ENCODE results near the gene TFDP1. TPM values are rescaled to one million over a fixed set of nuclear protein-coding genes. Genes with fewer than 3 reads are reported as not detected.

The TFDP1 gene
- total and polyA plus RNA-seq, 2 of the 4 experiments (the other 2 are of a cell fraction) = 59.3 to 97.0 TPM

GRCh38 chr13:113595131-113595530 lies 10.6 kb downstream of the TFDP1 start:
- H3K14ac ChIP-seq (replicated peaks; ENCODE audit: low read depth, low read length) = no peak overlapping the region
- no peak overlapping the region for H3K4me2 ChIP-seq (ENCODE audit: low read depth, low read length)
- H3K23ac ChIP-seq (ENCODE audit: low read depth, low read length) = no peak overlapping the region
- no peak overlapping the region for H2AFZ ChIP-seq (replicated peaks; ENCODE audit: low read length, poor library complexity)
- no peak overlapping the region for H3K9ac ChIP-seq (ENCODE audit: low read depth, low read length)
- dilution Hi-C loops (cut with HindIII; ENCODE audit: low sequenced_read_pairs, unreplicated experiment) (no loop called here), in situ Hi-C loops (cut with MboI; ENCODE audit: low sequenced_read_pairs) (no loop called here), intact Hi-C loops (cut with micrococcal nuclease) (no loop called here)
- ChIA-PET CTCF (no interaction called here), POLR2A (ENCODE audit: unreplicated experiment) (no interaction called here)
- BruUV-seq (replicated peaks) = no TSS peak
- DNase-seq (no peak), ATAC-seq (ENCODE audit: low read depth) (no peak)
- H2AK9ac ChIP-seq (replicated peaks; ENCODE audit: low read depth, low read length, poor library complexity) = no peak overlapping the region
- H2AK5ac ChIP-seq (ENCODE audit: low read depth, low read length) = no peak overlapping the region
- no peak overlapping the region for H2BK20ac ChIP-seq (ENCODE audit: low read depth, low read length)
- H3K9me1 ChIP-seq (ENCODE audit: insufficient read depth, low read length) = peaks cover 8% of the 10 kb centered on the region
- no peak overlapping the region for H3K18ac ChIP-seq (ENCODE audit: low read depth, low read length)
- TF ChIP-seq CTCF (conservative IDR thresholded peaks at IDR 0.05; ENCODE audit: low read depth, low read length) = no peak
- no peak for TF ChIP-seq RFX5 (IDR thresholded peaks at IDR 0.05; ENCODE audit: low read depth, low read length)
- TF ChIP-seq CEBPB (IDR thresholded peaks at IDR 0.05; ENCODE audit: low read depth, low read length) = no peak
- no peak for TF ChIP-seq SMC3 (IDR thresholded peaks at IDR 0.05; ENCODE audit: low read depth, low read length)
- no peak for TF ChIP-seq BHLHE40 (IDR thresholded peaks at IDR 0.05; ENCODE audit: low read depth, low read length)
- no peaks in the 10 kb centered on the region for H3K27me3 ChIP-seq (ENCODE audit: control insufficient read depth, insufficient read depth, low read length)
- no peaks in the 10 kb centered on the region for H3K4me1 ChIP-seq (ENCODE audit: control insufficient read depth, insufficient read depth, low read length)
- H2BK120ac ChIP-seq (ENCODE audit: low read depth, low read length) = no peak overlapping the region
- no peak overlapping the region for H3K56ac ChIP-seq (ENCODE audit: extremely low read depth, insufficient read depth, low read length)
- no peak overlapping the region for H3K4ac ChIP-seq (ENCODE audit: low read depth, low read length)
- no peak overlapping the region for H2BK5ac ChIP-seq (ENCODE audit: low read depth, low read length, poor library complexity, severe bottlenecking)
- no peak overlapping the region for H3K4me3 ChIP-seq (ENCODE audit: insufficient read depth, low read depth, low read length)
- H3K36me3 ChIP-seq (ENCODE audit: control insufficient read depth, insufficient read depth, low read length) = peaks cover 41% of the 10 kb centered on the region
- no peak overlapping the region for H3K27ac ChIP-seq (ENCODE audit: insufficient read depth, low read length)
- H4K8ac ChIP-seq (ENCODE audit: low read depth in 2 of 2, low read length in 2 of 2) = no peak overlapping the region
- H2BK15ac ChIP-seq (ENCODE audit: low read depth, low read length) = no peak overlapping the region
- H3K79me1 ChIP-seq (ENCODE audit: low read depth in 1 of 2, low read length in 2 of 2) = peaks cover 35 to 76% of the 10 kb centered on the region in 2 experiments
- H4K91ac ChIP-seq (ENCODE audit: insufficient read depth, low read depth, low read length) = no peak overlapping the region
- no peaks in the 10 kb centered on the region; the same call in 1 of the 2 replicates for H3K9me3 ChIP-seq (ENCODE audit: control insufficient read depth, insufficient read depth, low read length)
- peaks cover 80% of the 10 kb centered on the region for H4K20me1 ChIP-seq (ENCODE audit: insufficient read depth, low read length)
- H4K5ac ChIP-seq (ENCODE audit: low read depth, low read length) = no peak overlapping the region
- WGBS, 2 experiments (ENCODE audit: extremely low coverage in 2 of 2, insufficient read length in 1 of 2) = no CpG with 5 or more reads among the region's 8 CpGs
